HG02798 (cell line): ENCODE results near the gene PLEKHO2.

Experiments
- ATAC-seq: cut with Tn5 transposase; IDR thresholded peaks from one replicate; pipeline ENCODE4 v1.9.1; 2021; ENCODE audit warnings: mild to moderate bottlenecking; ENCODE audit not compliant: unreplicated experiment, poor library complexity

Gene PLEKHO2

GRCh38 chr15:64888336-64888735 lies 46.6 kb downstream of the PLEKHO2 start:
- no peak for ATAC-seq

GRCh38 chr15:64891561-64891960 lies 49.8 kb downstream of the PLEKHO2 start:
- ATAC-seq = no peak

GRCh38 chr15:64892847-64893403 lies 51.2 kb downstream of the PLEKHO2 start:
- ATAC-seq = no peak

GRCh38 chr15:64893481-64894394 lies 52.0 kb downstream of the PLEKHO2 start:
- peak; percentile 80 for ATAC-seq

- ATAC-seq = peak; percentile 47
Measured at GRCh38 chr15:64894395-64895056, 52.8 kb downstream of the PLEKHO2 start.

GRCh38 chr15:64895285-64896065 lies 53.8 kb downstream of the PLEKHO2 start:
- no peak for ATAC-seq

GRCh38 chr15:64896371-64897069 lies 54.8 kb downstream of the PLEKHO2 start:
- ATAC-seq = no peak

- ATAC-seq = no peak
Measured at GRCh38 chr15:64897345-64897985, 55.8 kb downstream of the PLEKHO2 start.

- ATAC-seq = no peak
Measured at GRCh38 chr15:64898406-64898805, 56.7 kb downstream of the PLEKHO2 start.

GRCh38 chr15:64901141-64901540 lies 59.4 kb downstream of the PLEKHO2 start:
- no peak for ATAC-seq

- no peak for ATAC-seq
Measured at GRCh38 chr15:64901914-64902313, 60.2 kb downstream of the PLEKHO2 start.

- ATAC-seq = no peak
Measured at GRCh38 chr15:64902863-64903262, 61.1 kb downstream of the PLEKHO2 start.

GRCh38 chr15:64903326-64903950 lies 61.7 kb downstream of the PLEKHO2 start:
- ATAC-seq = no peak

- ATAC-seq = no peak
Measured at GRCh38 chr15:64904189-64904588, 62.5 kb downstream of the PLEKHO2 start.

- ATAC-seq = peak; percentile 73
Measured at GRCh38 chr15:64905119-64905831, 63.6 kb downstream of the PLEKHO2 start.

- ATAC-seq = no peak
Measured at GRCh38 chr15:64905941-64906340, 64.2 kb downstream of the PLEKHO2 start.

- no peak for ATAC-seq
Measured at GRCh38 chr15:64906402-64906801, 64.7 kb downstream of the PLEKHO2 start.

- ATAC-seq = no peak
Measured at GRCh38 chr15:64907991-64908390, 66.3 kb downstream of the PLEKHO2 start.
